NK-92 treated with Interleukin-12 subunit alpha and Interleukin-12 subunit beta, amount 100 ng/mL, for 24 hours (cell line): ENCODE data around the gene TMEM255B.

Source experiments
- DNase-seq: peaks from one replicate; lab custom pipeline; 2025; lab: John Stamatoyannopoulos, UW

The TMEM255B gene

GRCh38 chr13:113804017-113804702, 45.1 kb downstream of the TMEM255B start:
- no peak for DNase-seq

DNA sequence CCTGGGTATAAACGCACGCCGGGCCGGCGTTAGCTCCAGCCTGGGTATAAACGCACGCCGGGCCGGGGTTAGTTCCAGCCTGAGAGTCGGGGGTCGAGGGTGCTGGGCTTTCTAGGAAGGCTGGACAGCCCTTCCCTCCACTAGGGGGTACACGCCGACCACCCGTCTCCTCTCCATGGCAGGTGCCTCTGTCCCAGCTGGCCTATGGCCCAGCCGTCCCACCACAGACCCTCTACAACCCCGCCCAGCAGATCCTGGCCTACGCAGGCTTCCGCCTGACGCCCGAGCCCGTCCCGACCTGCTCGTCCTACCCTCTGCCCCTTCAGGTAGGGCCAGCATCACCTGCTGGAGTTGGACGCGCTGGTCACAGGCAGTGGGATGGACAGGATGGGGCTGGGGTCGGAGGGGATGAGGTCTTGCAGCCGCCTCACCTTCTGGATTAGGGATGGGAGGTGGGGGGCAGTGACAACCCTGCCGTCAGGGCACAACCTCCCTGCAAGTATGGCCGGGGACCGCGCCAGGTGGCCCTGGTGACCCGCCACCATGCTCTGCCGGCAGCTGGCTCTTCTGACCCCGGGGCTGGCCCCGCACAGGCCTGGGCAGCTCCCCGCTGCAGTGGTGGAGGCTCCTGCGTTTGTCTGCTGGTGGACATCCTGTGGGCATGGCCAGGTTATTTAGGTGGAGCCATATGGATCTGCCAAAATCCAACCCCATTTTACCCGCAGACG, 45.8 kb downstream of the TMEM255B start:
- no peak for DNase-seq

- no peak for DNase-seq
These were observed 46.5 kb downstream of the TMEM255B start for GRCh38 chr13:113805431-113806103.

GRCh38 chr13:113806104-113806471, 47.1 kb downstream of the TMEM255B start:
- DNase-seq, result no peak

DNA sequence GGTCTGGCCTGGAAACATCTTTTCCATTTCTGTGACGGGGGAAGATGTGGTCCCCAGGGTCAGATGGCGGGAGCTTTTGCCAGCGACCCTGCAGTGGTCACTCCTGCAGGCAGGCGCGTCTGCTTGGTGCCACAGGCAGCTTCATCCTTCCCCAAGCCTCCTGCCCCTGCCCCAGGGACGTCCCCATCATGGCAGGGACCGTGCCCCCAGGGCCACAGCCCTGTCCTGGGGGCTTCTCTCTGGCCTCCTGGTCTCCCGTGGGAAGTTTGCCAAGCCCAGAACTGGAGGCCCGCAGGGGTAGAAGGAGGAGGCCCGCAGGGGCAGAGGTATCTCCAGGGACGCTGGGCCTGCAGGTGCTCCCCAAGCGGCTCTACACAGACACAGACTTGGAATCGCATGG, 47.5 kb downstream of the TMEM255B start:
- DNase-seq, result no peak

GRCh38 chr13:113808058-113808834, 49.2 kb downstream of the TMEM255B start:
- no peak for DNase-seq

GRCh38 chr13:113809934-113810333, 50.9 kb downstream of the TMEM255B start:
- DNase-seq, result no peak

- DNase-seq, result no peak
These were observed 51.6 kb downstream of the TMEM255B start for GRCh38 chr13:113810640-113811039.

DNA sequence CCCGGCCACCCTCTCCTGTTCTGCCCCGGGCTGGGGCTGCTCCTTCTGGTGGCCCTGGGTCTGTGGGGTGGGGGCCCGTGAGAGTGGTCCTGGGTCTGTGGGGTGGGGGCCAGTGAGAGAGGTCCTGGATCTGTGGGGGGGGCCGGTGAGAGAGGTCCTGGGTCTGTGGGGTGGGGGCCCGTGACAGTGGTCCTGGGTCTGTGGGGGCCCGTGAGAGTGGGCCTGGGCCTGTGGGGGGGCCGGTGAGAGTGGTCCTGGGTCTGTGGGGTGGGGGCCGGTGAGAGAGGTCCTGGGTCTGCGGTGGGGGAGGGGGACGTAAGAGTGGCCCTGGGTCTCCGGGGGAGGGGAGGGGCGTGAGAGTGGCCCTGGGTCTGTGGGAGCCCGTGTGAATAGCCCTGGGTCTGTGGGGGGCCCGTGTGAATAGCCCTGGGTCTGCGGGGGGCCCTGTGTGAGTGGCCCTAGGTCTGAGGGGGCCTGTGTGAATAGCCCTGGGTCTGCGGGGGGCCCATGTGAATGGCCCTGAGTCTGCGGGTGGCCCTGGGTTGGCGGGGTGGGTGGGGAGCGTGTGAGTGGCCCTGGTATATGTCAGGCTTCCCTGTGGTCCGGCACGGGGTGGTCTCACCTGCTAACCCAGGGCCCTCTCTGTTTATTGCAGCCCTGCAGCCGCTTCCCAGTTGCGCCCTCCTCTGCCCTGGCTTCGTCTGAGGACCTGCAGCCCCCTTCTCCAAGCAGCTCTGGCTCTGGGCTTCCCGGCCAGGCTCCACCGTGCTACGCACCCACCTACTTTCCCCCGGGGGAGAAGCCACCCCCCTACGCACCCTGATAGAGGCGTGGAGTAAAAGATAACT, 52.3 kb downstream of the TMEM255B start:
- DNase-seq, result no peak

- no peak for DNase-seq
These were observed 53.4 kb downstream of the TMEM255B start for GRCh38 chr13:113812178-113813040.

DNA sequence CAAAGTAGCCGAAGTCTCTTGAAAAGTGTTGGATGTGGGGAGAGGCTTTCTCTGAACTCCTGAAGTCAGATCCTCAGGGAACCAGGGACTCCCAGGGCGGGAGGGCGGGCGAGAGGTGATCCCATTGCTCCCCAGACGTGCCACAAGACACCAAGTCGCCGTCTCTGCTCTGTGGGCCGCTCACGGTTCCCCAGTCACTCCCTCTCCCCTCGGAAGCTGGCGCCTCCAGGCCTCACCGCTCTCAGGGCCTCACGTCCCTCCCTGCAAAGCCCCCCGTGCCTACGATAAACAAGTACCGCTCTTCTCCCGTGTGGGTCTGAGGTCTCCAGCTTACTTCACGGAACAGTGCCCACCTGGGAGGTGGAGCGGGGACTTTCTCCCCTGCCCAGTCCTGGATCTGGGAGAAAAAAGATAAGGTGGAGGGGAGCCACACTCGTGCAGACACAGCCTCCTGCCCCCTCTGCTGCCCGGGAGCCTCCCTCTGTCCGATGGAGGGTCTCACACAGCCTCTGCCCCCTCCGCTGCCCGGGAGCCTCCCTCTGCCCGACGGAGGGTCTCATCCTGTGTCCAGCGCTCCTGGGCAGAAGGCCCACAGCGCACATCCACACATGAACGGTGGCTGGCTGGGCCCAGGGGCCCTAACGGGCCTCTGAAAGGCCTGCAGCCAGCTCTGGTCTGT, 54.2 kb downstream of the TMEM255B start:
- no peak for DNase-seq

DNA sequence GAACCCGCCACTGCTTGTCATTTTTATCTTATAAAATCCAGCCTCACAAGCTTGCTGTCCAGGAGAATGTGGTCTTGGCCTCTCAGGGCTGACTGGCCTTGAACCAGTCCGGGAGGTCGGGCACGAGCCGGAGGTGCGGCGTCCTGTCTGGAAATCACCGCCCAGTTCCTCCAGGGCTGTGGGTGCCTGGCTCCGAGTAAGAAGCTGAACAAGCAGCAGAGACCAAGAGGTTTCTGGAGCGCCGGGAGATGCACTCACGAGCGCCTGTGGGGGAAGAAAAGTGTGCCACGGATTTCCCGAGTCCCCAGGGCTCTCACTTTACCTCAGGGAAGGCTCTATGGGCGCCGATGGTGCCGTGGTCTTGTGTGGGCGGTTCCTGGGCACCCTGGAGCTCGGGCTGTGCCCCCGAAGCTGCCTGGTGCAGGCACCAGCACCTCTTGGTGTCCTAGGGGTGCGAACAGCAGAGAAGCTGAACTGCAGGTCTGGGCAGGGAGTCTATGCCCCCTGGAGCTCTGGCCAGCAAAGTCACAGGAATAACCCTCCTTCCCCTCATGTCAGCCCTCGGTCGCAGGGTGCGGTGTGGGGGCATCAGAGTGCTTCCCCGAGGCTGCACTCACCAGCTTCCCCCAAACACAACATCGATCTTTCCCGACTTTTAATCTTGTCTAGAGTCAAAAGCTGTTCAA, 54.9 kb downstream of the TMEM255B start:
- DNase-seq, result no peak

GRCh38 chr13:113814435-113814821, 55.4 kb downstream of the TMEM255B start:
- DNase-seq, result no peak

DNA sequence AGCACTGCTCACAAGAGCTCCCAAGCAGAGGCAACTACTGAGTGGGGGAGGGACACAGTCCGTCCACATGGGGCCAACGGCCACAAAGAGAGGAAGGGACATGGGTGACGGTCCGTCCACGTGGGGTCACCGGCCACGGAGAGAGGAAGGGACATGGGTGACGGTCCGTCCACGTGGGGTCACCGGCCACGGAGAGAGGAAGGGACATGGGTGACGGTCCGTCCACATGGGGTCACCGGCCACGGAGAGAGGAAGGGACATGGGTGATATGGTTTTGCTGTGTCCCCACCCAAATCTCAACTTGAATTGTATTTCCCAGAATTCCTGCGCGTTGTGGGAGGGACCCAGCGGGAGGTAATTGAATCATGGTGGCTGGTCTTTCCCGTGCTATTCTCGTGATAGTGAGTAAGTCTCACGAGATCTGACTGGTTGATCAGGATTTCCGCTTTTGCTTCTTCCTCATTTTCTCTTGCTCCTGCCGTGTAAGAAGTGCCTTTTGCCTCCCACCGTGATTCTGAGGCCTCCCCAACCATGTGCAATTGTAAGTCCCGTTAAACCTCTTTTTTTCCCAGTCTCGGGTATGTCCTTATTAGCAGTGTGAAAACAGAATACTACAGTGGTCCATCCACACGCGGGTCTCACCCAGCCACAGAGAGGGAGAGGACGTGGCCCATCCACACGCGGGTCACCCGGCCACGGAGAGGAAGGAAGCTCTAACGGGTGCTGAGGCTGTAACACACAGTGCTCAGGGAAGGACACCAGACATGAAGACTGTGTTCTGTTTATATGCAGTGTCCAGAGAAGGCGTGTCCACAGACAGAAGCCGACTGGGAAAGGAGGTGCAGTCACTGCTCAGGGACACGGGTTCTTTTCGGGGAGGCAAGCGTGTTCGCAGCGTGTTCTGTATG, 56.4 kb downstream of the TMEM255B start:
- no peak for DNase-seq

GRCh38 chr13:113816254-113816929, 57.4 kb downstream of the TMEM255B start:
- no peak for DNase-seq

DNA sequence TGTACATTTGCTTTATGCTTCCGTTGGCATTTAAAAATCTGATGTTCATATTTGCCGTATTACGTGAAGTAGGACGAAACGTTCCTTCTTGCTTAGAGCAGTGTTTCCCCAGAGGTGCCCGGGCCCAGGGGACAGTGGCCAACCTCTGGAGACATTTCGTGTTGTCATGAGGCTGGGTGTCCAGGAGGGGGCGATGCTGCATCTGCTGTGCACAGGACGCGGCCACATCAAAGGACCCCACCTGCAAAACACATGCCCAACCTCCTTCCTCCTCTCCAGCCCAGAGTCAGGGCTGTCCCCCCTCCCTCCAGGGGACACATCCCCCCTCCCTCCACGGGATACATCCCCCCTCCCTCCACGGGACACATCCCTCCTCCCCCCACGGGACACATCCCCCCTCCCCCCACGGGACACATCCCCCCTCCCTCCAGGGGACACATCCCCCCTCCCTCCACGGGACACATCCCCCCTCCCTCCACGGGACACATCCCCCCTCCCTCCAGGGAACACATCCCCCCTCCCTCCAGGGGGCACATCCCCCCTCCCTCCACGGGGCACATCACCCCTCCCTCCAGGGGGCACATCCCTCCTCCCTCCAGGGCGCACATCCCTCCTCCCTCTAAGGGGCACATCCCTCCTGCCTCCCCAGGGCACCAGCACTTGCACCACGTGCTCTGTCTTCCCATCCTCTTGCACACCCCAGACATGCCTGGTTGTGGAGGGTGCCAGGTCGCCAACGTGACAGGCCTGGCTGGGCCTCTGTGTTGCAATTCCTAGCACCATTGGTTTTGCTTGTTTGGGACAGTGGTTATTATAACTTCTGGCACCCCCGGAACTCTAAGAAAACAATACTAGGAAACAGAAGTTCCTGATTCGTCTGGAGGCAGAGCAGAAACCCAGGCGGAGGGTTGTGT, 58.2 kb downstream of the TMEM255B start:
- peak; percentile 60 for DNase-seq
